Myocyte (in vitro differentiated cells): ENCODE measurements around the gene DESI2. TPM values are rescaled to one million over a fixed set of nuclear protein-coding genes. Genes with fewer than 3 reads are reported as not detected.
"Not testable (repeated sequence)": the region's sequence is repeated elsewhere in the genome, so short reads cannot be mapped to it uniquely, and the experiment has no call there.

Experiments
- DNase-seq: peaks from one replicate; pipeline ENCODE4 v3.0.0-alpha.2; 2012; ENCODE audit warnings: low read depth
- total RNA-seq: library from RNA; depleted of rRNA; stranded (reverse); fragments of >200 nt; gene quantifications from 2 replicates; pipeline ENCODE4 v1.2.3, GENCODE V29; 2014

DESI2 gene
- total RNA-seq, 1 donor from 2014 or later: 112 TPM

DNA sequence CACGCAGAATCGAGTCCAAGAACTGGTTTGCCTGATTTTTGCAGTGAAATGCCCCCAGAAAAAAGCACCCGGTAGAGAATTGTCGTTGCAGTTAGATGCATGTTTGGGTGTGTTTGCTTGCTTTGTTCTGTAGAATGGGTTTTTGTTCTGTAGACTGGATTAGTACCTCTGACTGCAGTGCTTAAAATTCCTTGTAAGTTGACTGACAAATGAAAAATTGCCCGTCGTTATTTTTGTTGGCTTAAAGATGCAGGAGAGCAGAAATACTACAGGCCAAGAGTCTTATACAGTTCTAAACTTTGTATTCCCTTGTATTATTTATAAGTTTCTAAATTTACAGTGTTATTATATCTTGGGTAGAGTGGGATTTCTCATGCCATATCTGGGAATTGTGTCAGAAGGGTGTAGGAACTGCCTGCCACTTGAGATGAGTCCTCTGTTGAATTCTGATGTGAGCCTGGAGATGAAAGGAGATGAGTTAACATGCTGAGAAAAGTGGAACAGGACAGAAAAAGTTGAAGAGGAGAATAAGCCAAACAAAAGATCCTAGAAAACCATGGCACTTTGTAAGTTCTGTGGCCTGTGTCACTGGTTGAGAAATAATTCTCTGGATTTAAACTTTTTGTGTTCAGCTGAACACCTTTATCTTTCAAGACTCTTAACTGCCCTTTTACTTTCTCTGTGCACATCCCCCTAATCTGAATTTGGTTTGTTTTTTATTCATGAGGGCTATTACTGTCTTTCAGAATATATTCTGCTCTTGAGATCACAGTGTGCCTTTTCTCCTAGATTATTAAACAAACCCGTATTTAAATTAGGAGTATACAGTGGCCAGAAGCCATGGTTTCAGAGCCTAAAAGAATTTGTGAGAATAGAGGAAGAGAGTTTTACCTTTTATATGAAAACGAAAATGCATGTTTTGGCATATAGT is 1.4 kb downstream of the DESI2 start:
- peak; percentile 10 for DNase-seq

DNA sequence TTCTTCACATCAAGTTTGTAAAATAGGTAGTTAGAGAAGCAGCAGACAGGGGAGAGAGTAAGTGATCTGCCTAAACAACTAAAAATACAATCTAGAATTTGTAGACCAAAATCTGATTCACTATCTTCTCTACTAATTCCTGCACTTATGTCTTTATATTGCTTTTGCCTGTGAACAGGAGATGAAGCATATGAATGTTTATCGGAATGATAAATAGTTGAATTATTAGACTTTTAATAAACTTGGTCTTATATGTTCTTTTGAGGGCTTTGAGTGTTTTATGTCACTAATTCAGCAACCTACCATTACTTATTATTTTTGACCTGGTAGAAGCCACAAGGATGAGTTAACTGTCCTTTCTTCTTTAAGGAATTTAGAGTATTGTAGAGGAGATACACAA is 2.3 kb downstream of the DESI2 start:
- DNase-seq: no peak

- DNase-seq: no peak
These were observed 4.5 kb downstream of the DESI2 start for GRCh38 chr1:244657421-244657820.

GRCh38 chr1:244659694-244660093 is 6.8 kb downstream of the DESI2 start:
- no peak for DNase-seq

DNA sequence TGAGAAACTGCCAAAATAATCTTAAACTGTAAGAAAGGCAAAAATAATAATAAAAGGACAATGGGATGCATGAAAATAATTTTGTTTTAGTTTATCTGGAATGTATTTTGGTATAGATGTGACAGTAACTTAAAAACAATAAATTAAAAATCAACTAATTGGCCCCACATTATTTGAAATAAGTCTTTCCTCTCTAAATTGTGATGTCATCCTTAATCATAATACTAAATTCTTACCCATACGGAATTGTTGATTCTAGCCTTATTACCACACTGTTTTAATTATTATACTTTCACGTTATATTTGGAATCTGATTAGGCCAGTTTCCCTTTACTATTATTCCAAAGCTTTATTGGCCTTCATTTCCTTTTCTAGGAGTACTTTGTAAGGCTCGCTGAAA is 7.7 kb downstream of the DESI2 start:
- no peak for DNase-seq

DNA sequence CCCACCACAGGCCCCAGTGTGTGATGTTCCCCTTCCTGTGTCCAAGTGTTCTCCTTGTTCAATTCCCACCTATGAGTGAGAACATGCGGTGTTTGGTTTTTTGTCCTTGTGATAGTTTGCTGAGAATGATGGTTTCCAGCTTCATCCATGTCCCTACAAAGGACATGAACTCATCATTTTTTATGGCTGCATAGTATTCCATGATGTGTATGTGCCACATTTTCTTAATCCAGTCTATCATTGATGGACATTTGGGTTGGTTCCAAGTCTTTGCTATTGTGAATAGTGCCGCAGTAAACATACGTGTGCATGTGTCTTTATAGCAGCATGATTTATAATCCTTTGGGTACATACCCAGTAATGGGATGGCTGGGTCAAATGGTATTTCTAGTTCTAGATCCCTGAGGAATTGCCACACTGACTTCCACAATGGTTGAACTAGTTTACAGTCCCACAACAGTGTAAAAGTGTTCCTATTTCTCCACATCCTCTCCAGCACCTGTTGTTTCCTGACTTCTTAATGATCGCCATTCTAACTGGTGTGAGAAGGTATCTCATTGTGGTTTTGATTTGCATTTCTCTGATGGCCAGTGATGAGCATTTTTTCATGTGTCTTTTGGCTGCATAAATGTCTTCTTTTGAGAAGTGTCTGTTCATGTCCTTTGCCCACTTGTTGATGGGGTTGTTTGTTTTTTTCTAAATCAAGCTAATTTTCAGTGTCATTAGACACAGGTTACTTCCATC is 8.8 kb downstream of the DESI2 start:
- not testable (repeated sequence) for DNase-seq

DNA sequence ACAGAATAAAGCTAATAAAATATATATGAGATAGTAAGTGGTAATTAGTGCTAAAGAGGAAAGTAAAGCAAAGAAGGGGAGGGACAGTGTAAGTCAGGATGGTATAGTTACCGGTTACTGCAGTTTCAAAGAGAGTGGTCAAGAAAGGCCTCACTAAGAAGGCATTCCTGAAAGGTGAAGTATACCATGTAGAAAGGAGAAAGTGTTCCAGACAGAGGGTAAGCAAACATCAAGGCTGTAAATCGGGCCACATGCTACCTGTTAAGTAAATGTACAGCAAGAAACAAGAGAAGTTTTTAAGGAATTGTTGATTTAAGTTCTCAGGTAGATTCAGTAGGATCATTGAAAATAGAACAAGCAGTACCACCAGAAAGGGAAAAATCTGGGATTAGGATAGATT is 9.7 kb downstream of the DESI2 start:
- no peak for DNase-seq

- DNase-seq: no peak
These were observed 11.4 kb downstream of the DESI2 start for GRCh38 chr1:244664353-244664752.

DNA sequence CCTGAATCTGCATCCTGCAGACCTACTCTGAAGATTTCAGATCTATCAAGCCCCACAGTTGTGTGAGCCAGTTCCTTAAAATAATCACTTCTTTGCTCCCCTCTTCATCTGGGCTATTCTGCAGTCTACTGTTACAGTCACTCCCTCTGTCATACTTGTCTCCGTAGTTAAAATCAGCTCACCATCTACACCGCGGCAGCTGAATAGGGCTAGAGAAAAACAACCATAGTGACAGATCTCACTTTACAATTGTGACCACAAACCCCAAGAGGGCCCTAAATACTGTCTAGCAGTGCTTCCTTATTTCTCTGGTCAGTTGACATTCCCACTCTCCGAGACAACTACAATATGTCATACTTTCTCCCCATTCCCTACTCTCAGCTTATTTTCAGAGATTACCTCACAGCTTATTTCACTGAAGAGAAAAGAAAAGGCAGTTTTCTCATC is 12.9 kb downstream of the DESI2 start:
- DNase-seq: peak; percentile 96

GRCh38 chr1:244666672-244667418 is 13.9 kb downstream of the DESI2 start:
- not testable (repeated sequence) for DNase-seq

GRCh38 chr1:244667797-244668196 is 14.9 kb downstream of the DESI2 start:
- no peak for DNase-seq

- peak; percentile 53 for DNase-seq
These were observed 20.2 kb downstream of the DESI2 start for GRCh38 chr1:244672946-244673682.

- DNase-seq: peak; percentile 17
These were observed 21.5 kb downstream of the DESI2 start for GRCh38 chr1:244674446-244674845.

GRCh38 chr1:244675167-244675566 is 22.2 kb downstream of the DESI2 start:
- DNase-seq: no peak

GRCh38 chr1:244678697-244679096 is 25.8 kb downstream of the DESI2 start:
- no peak for DNase-seq

DNA sequence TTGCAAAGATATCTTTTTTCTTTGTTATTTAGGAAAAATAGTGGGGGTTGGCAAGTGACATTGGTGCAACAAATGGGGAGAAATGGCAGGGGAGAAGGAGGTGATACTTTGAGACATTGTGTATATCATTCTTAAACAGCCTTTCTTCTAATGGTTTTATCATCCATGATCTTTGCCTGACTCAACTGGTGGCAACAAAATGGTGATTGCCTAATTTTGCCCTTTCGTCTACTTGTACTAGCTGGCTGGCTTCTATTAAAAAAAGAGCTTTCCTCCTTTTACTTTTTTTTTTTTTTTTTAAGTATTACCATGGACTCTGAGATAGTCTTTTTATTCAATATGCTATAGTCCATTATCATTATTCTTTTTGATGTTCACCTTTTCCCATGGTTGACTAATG is 27.7 kb downstream of the DESI2 start:
- DNase-seq: no peak

DNA sequence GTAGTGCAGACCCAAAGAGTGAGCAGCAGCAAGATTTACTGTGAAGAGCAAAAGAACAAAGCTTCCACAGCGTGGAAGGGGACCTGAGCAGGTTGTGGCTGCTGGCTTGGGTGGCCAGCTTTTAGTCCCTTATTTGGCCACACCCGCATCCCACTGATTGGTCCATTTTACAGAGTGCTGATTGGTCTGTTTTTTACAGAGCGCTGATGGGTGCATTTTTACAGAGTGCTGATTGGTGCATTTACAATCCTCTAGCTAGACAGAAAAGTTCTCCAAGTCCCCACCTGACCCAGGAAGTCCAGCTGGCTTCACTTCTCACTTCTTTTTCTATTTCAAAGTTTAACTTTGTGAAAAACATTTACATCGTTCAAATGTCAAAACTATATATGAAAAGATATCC is 29.2 kb downstream of the DESI2 start:
- DNase-seq: not testable (repeated sequence)

DNA sequence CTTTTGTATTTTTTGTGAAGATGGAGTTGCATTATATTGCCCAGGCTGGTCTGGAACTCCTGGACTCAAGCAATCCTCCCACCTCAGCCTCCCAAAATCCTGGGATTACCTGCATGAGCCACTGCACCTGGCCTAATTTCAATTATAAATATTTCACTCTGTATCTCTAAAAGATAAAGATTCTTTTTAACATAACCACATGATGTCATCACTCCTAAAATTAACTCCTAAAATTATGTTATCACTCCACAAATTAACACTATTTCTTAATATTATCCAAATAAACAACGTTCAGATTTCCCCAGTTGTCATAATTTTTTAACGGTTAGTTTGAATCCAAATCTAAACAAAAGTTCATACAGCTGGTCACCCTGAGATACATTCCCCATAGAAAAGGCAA is 43.0 kb downstream of the DESI2 start:
- DNase-seq: no peak

DNA sequence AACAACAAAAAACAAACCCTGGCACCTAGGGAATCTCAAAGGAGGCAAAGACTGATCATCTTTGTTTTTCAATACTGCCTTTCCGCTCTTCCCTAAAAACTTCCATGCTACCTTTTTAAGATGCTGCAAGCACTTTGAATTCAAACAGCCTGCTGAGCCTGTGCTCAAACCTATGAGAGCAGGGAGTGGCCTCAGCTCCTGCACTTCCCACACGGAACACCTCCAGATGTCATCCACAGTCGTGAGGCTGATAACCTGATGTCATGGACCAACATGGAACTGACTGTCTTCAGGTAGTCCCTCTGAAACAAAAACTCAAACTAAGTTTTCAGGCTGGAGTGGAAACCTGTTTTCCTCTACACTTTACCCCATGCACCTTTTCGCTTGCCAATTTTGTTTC is 46.8 kb downstream of the DESI2 start:
- DNase-seq: no peak

- DNase-seq: no peak
These were observed 47.9 kb downstream of the DESI2 start for GRCh38 chr1:244700808-244701207.

GRCh38 chr1:244702620-244703019 is 49.7 kb downstream of the DESI2 start:
- DNase-seq: no peak
